Sigmoid colon (tissue), 4 donors: Measurements from ENCODE around the gene PANK4.

ENCODE experiments used
- EP300 ChIP-seq, 4 donors: sonication (generic); formaldehyde crosslinking; IDR thresholded peaks; one replicate each; pipeline ENCODE4 v1.6.1; 2017; ENCODE audit warnings: antibody characterized with exemption in 4 of 4
- POLR2A ChIP-seq, 2 donors: fragments of 450-650 bp; IDR thresholded peaks; one replicate each; pipeline ENCODE4 v1.6.1; 2016; ENCODE audit warnings: antibody characterized with exemption in 2 of 2, mild to moderate bottlenecking in 2 of 2, moderate library complexity in 2 of 2
- POLR2AphosphoS5 ChIP-seq, 4 donors: sonication (generic); formaldehyde crosslinking; IDR thresholded peaks; one replicate each; pipeline ENCODE4 v1.6.1; 2017; ENCODE audit warnings: antibody characterized with exemption in 4 of 4
- TF ChIP-seq, protein P1 (sequence below), 4 experiments: fragments of 450-650 bp in 3 of 4; fragments of 200-600 bp in 1 of 4; IDR thresholded peaks; one replicate each; pipeline ENCODE4 v1.5.1; 2016 to 2019; ENCODE audit warnings: antibody characterized with exemption in 4 of 4, mild to moderate bottlenecking in 3 of 4, moderate library complexity in 2 of 4

DNA sequence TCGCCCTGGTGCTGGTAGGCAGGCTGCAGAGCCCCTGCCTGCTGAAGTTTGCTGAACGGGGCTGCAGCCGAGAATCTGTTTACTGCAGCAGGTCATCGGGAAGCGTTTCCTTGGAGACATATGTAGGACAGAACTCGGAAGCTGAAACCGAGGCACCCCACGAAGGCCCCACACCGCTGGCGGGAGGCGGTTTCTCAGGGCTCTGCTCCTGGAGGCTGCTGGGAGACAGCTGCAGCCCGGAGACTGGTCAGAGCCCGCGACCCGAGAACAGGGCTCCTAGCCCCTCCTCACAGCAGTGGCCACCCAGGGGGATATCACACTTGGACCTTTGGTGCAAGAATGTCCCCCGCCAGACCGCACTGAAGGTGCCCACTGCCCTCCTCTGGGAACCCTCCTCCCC lies 63.0 kb downstream of the PANK4 start:
- TF ChIP-seq, protein P1, sequence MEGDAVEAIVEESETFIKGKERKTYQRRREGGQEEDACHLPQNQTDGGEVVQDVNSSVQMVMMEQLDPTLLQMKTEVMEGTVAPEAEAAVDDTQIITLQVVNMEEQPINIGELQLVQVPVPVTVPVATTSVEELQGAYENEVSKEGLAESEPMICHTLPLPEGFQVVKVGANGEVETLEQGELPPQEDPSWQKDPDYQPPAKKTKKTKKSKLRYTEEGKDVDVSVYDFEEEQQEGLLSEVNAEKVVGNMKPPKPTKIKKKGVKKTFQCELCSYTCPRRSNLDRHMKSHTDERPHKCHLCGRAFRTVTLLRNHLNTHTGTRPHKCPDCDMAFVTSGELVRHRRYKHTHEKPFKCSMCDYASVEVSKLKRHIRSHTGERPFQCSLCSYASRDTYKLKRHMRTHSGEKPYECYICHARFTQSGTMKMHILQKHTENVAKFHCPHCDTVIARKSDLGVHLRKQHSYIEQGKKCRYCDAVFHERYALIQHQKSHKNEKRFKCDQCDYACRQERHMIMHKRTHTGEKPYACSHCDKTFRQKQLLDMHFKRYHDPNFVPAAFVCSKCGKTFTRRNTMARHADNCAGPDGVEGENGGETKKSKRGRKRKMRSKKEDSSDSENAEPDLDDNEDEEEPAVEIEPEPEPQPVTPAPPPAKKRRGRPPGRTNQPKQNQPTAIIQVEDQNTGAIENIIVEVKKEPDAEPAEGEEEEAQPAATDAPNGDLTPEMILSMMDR (IDR thresholded peaks at IDR 0.05): no peak
- TF ChIP-seq POLR2A (IDR thresholded peaks at IDR 0.05) (no peak), POLR2AphosphoS5 (IDR thresholded peaks at IDR 0.05) (no peak), EP300 (IDR thresholded peaks at IDR 0.05) (no peak)
